HEK293 (cell line): Measurements from ENCODE around the gene PLA2G5.
A peak's percentile ranks its signal among the peaks of the same experiment; 100 is the strongest.

Source experiments
- CTCF ChIA-PET: fragments of 350-600 bp; formaldehyde crosslinking; extraction: SDS; loops from one replicate; lab custom pipeline; 2021; ENCODE audit warnings: antibody characterized with exemption; lab: Yijun Ruan, JAX
- POLR2A ChIA-PET: fragments of 300-600 bp; formaldehyde crosslinking; extraction: SDS; loops from one replicate; lab custom pipeline; 2020; ENCODE audit warnings: antibody characterized with exemption, inconsistent platforms; lab: Yijun Ruan, JAX
- H3K27ac ChIP-seq: fragments of 200-500 bp; sonication (Bioruptor generic); 2 replicates; pipeline ENCODE4 v1.5.1; 2014; ENCODE audit warnings: low read depth, low read length, control low read depth, inconsistent platforms; ENCODE audit errors: extremely low read depth
- H3K36me3 ChIP-seq, 2 experiments: fragments of 200-500 bp in 1 of 2; sonication (Bioruptor generic) in 1 of 2; 1 replicate in 1 of 2; 2 replicates in 1 of 2; pipeline ENCODE4 v1.5.1; 2014 to 2017; ENCODE audit warnings: inconsistent platforms in 2 of 2, low read length in 2 of 2; ENCODE audit not compliant: control insufficient read depth in 2 of 2, insufficient read depth in 1 of 2
- H3K4me1 ChIP-seq: fragments of 200-500 bp; sonication (Bioruptor generic); 2 replicates; pipeline ENCODE4 v1.5.1; 2014; ENCODE audit warnings: mild to moderate bottlenecking, low read length, inconsistent platforms; ENCODE audit not compliant: control insufficient read depth, insufficient read depth
- H3K4me3 ChIP-seq: 2 replicates; pipeline ENCODE4 v1.5.1; 2011; ENCODE audit warnings: low read depth, mild to moderate bottlenecking, control low read depth, low read length, moderate library complexity
- H3K9me3 ChIP-seq: fragments of 200-500 bp; sonication (Bioruptor generic); 2 replicates; pipeline ENCODE4 v1.5.1; 2014; ENCODE audit warnings: low read depth, low read length, inconsistent platforms; ENCODE audit not compliant: control insufficient read depth, insufficient read depth
- GLIS1 ChIP-seq: fragments of 450-650 bp; formaldehyde crosslinking; IDR thresholded peaks from 2 replicates; pipeline ENCODE4 v1.5.1; 2016; ENCODE audit warnings: missing biosample characterization, missing genetic modification characterization
- HIC1 ChIP-seq: fragments of 450-650 bp; formaldehyde crosslinking; IDR thresholded peaks from 2 replicates; pipeline ENCODE4 v1.5.1; 2016; ENCODE audit warnings: missing biosample characterization, missing genetic modification characterization
- HOXC10 ChIP-seq: sonication (generic); formaldehyde crosslinking; IDR thresholded peaks from 2 replicates; pipeline ENCODE4 v1.8.1; 2023; ENCODE audit warnings: mild to moderate bottlenecking, missing genetic modification reagents
- IKZF3 ChIP-seq: fragments of 450-650 bp; IDR thresholded peaks from 2 replicates; pipeline ENCODE4 v1.5.0; 2018; ENCODE audit warnings: missing biosample characterization, mild to moderate bottlenecking, missing genetic modification characterization, moderate library complexity
- PRDM1 ChIP-seq: fragments of 450-650 bp; formaldehyde crosslinking; IDR thresholded peaks from 2 replicates; pipeline ENCODE4; 2016; ENCODE audit warnings: missing biosample characterization, missing genetic modification characterization
- SETDB1 ChIP-seq: IDR thresholded peaks from one replicate; pipeline ENCODE4 v1.6.1; 2017; ENCODE audit warnings: mild to moderate bottlenecking, low read length, moderate library complexity, mixed read lengths; ENCODE audit not compliant: insufficient read length
- ZFHX2 ChIP-seq: fragments of 450-650 bp; formaldehyde crosslinking; conservative IDR thresholded peaks from 2 replicates; pipeline ENCODE4 v1.5.1; 2016; ENCODE audit warnings: missing biosample characterization, missing genetic modification characterization
- ZFP69B ChIP-seq: fragments of 450-650 bp; formaldehyde crosslinking; IDR thresholded peaks from 2 replicates; pipeline ENCODE4 v1.5.1; 2016; ENCODE audit warnings: missing biosample characterization, missing genetic modification characterization
- ZNF112 ChIP-seq: fragments of 450-650 bp; formaldehyde crosslinking; IDR thresholded peaks from 2 replicates; pipeline ENCODE4 v1.5.0; 2017; ENCODE audit warnings: missing biosample characterization, missing genetic modification characterization
- ZNF157 ChIP-seq: fragments of 450-650 bp; formaldehyde crosslinking; IDR thresholded peaks from 2 replicates; pipeline ENCODE4 v1.5.1; 2016; ENCODE audit warnings: missing biosample characterization, missing genetic modification characterization
- ZNF221 ChIP-seq: fragments of 450-650 bp; formaldehyde crosslinking; IDR thresholded peaks from 2 replicates; pipeline ENCODE4 v1.5.1; 2017; ENCODE audit warnings: missing biosample characterization, missing genetic modification characterization, borderline replicate concordance
- ZNF23 ChIP-seq: fragments of 450-650 bp; formaldehyde crosslinking; IDR thresholded peaks from 2 replicates; pipeline ENCODE4 v1.5.1; 2016; ENCODE audit warnings: missing biosample characterization, missing genetic modification characterization, borderline replicate concordance
- ZNF26 ChIP-seq: fragments of 450-650 bp; formaldehyde crosslinking; IDR thresholded peaks from 2 replicates; pipeline ENCODE4 v1.5.1; 2016; ENCODE audit warnings: missing biosample characterization, missing genetic modification characterization
- ZNF341 ChIP-seq: fragments of 450-650 bp; formaldehyde crosslinking; IDR thresholded peaks from 2 replicates; pipeline ENCODE4; 2016; ENCODE audit warnings: low read depth, missing biosample characterization, missing genetic modification characterization
- ZNF354C ChIP-seq: fragments of 450-650 bp; formaldehyde crosslinking; IDR thresholded peaks from 2 replicates; pipeline ENCODE4 v1.5.1; 2016; ENCODE audit warnings: missing biosample characterization, missing genetic modification characterization, low read depth, borderline replicate concordance
- ZNF394 ChIP-seq: fragments of 450-650 bp; formaldehyde crosslinking; IDR thresholded peaks from 2 replicates; pipeline ENCODE4 v1.5.1; 2016; ENCODE audit warnings: missing biosample characterization, missing genetic modification characterization, mild to moderate bottlenecking, moderate library complexity, borderline replicate concordance
- ZNF488 ChIP-seq: fragments of 450-650 bp; formaldehyde crosslinking; IDR thresholded peaks from 2 replicates; pipeline ENCODE4 v1.5.1; 2016; ENCODE audit warnings: missing biosample characterization, missing genetic modification characterization
- ZNF530 ChIP-seq: fragments of 450-650 bp; formaldehyde crosslinking; IDR thresholded peaks from 2 replicates; pipeline ENCODE4 v1.5.1; 2016; ENCODE audit warnings: low read depth, missing biosample characterization, missing genetic modification characterization
- ZNF549 ChIP-seq: fragments of 450-650 bp; IDR thresholded peaks from 2 replicates; pipeline ENCODE4 v1.5.1; 2018; ENCODE audit warnings: missing biosample characterization, missing genetic modification characterization, mild to moderate bottlenecking, inconsistent platforms, moderate library complexity
- ZNF585B ChIP-seq: fragments of 450-650 bp; formaldehyde crosslinking; IDR thresholded peaks from 2 replicates; pipeline ENCODE4 v1.5.1; 2016; ENCODE audit warnings: missing biosample characterization, missing genetic modification characterization
- ZNF623 ChIP-seq: fragments of 450-650 bp; formaldehyde crosslinking; IDR thresholded peaks from 2 replicates; pipeline ENCODE4 v1.5.1; 2016; ENCODE audit warnings: missing biosample characterization, missing genetic modification characterization
- ZNF664 ChIP-seq: fragments of 450-650 bp; formaldehyde crosslinking; IDR thresholded peaks from 2 replicates; pipeline ENCODE4 v1.5.1; 2016; ENCODE audit warnings: missing biosample characterization, missing genetic modification characterization
- ZNF707 ChIP-seq: fragments of 450-650 bp; formaldehyde crosslinking; IDR thresholded peaks from 2 replicates; pipeline ENCODE4 v1.5.1; 2016; ENCODE audit warnings: missing biosample characterization, missing genetic modification characterization
- ZNF785 ChIP-seq: fragments of 450-650 bp; formaldehyde crosslinking; IDR thresholded peaks from 2 replicates; pipeline ENCODE4 v1.5.1; 2016; ENCODE audit warnings: missing biosample characterization, missing genetic modification characterization
- ZNF792 ChIP-seq: fragments of 450-650 bp; formaldehyde crosslinking; IDR thresholded peaks from 2 replicates; pipeline ENCODE4 v1.5.1; 2016; ENCODE audit warnings: missing biosample characterization, missing genetic modification characterization
- ZSCAN30 ChIP-seq: fragments of 450-650 bp; IDR thresholded peaks from 2 replicates; pipeline ENCODE4 v1.5.1; 2018; ENCODE audit warnings: missing biosample characterization, mild to moderate bottlenecking, missing genetic modification characterization, moderate library complexity
- TF ChIP-seq, protein P1 (sequence below): IDR thresholded peaks from 2 replicates; pipeline ENCODE4 v1.6.1; 2011; ENCODE audit warnings: mild to moderate bottlenecking, low read depth, low read length, borderline replicate concordance
- TF ChIP-seq, protein P2 (sequence below): fragments of 450-650 bp; formaldehyde crosslinking; IDR thresholded peaks from 2 replicates; pipeline ENCODE4 v1.5.1; 2016; ENCODE audit warnings: missing biosample characterization, missing genetic modification characterization

PLA2G5 gene

GRCh38 chr1:20115479-20115878 lies 45.5 kb downstream of the PLA2G5 start:
- POLR2A ChIA-PET = no interaction called here
- TF ChIP-seq HIC1 (tag by site-specific recombination) (no peak), ZNF488 (tag by site-specific recombination) (no peak), SETDB1 (no peak), PRDM1 (tag by site-specific recombination) (no peak), ZNF792 (tag by site-specific recombination) (no peak), ZNF157 (tag by site-specific recombination) (no peak), ZNF623 (tag by site-specific recombination) (no peak), ZNF221 (no peak), ZNF23 (tag by site-specific recombination) (no peak), IKZF3 (no peak), ZNF341 (no peak), ZNF394 (no peak)
- CTCF ChIA-PET = interaction anchor here (0.6 kb wide), 1 partner anchor 24 kb away, joined by 4 read pairs; no protein-coding TSS in a partner anchor
- Histone ChIP-seq H3K4me1 (no peaks in the 10 kb centered on the region), H3K4me3 (no peak overlapping the region), H3K9me3 (no peaks in the 10 kb centered on the region), H3K36me3 (no peaks in the 10 kb centered on the region), H3K27ac (no peak overlapping the region)

- no peaks in the 10 kb centered on the region for H3K9me3 ChIP-seq
- H3K36me3 ChIP-seq = no peaks in the 10 kb centered on the region
- no peak overlapping the region for H3K4me3 ChIP-seq
- CTCF ChIA-PET = interaction anchor here (0.6 to 0.8 kb wide), 2 partner anchors 8 to 24 kb away, joined by 3 to 4 read pairs; no protein-coding TSS in a partner anchor
- TF ChIP-seq ZNF664 (tag by site-specific recombination) = peak; percentile 63; the same call in 1 of the 2 replicates
- no peak for TF ChIP-seq ZNF549 (tag by site-specific recombination)
- no peak for TF ChIP-seq ZNF26 (tag by site-specific recombination)
- TF ChIP-seq, protein P1, sequence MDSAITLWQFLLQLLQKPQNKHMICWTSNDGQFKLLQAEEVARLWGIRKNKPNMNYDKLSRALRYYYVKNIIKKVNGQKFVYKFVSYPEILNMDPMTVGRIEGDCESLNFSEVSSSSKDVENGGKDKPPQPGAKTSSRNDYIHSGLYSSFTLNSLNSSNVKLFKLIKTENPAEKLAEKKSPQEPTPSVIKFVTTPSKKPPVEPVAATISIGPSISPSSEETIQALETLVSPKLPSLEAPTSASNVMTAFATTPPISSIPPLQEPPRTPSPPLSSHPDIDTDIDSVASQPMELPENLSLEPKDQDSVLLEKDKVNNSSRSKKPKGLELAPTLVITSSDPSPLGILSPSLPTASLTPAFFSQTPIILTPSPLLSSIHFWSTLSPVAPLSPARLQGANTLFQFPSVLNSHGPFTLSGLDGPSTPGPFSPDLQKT = no peak
- TF ChIP-seq GLIS1 = no peak
- TF ChIP-seq ZNF354C (tag by site-specific recombination) = no peak
- TF ChIP-seq, all 188 proteins: peak for 1
- no peak overlapping the region for H3K27ac ChIP-seq
- POLR2A ChIA-PET = no interaction called here
- no peaks in the 10 kb centered on the region for H3K4me1 ChIP-seq
Observed at GRCh38 chr1:20115916-20116315, 45.9 kb downstream of the PLA2G5 start.

DNA sequence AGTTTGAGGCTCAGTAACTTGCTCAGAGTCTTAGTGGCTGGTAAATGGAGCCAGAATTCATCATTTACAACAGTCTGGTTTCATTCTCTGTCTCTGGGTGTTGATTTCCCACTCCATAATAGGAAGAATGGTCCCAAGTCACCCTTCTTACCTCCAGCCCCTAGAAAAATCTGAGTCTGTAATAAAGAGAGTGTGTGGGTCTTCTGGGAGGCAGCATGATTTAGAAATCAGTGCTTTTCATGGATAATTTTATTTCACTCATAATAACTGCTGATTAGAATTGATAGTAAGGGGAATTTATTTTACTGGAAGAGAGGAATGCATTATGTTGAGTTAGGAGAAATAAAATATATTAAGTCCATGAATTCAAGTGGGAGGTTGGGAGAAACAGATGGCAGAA lies 47.2 kb downstream of the PLA2G5 start:
- ChIA-PET POLR2A (no interaction called here), CTCF (no interaction called here)
- no peak overlapping the region for H3K27ac ChIP-seq
- no peaks in the 10 kb centered on the region for H3K4me1 ChIP-seq
- no peak overlapping the region for H3K4me3 ChIP-seq
- no peaks in the 10 kb centered on the region for H3K36me3 ChIP-seq
- no peaks in the 10 kb centered on the region for H3K9me3 ChIP-seq
- TF ChIP-seq ZNF707 (tag by site-specific recombination) = no peak
- no peak for TF ChIP-seq ZNF112 (tag by site-specific recombination)
- no peak for TF ChIP-seq ZNF785
- no peak for TF ChIP-seq ZNF549 (tag by site-specific recombination)
- no peak for TF ChIP-seq ZNF585B
- TF ChIP-seq ZFP69B = no peak
- TF ChIP-seq HOXC10 (CRISPR knock-in tag) = no peak
- no peak for TF ChIP-seq ZSCAN30
- TF ChIP-seq ZFHX2 (tag by site-specific recombination) = no peak
- TF ChIP-seq, protein P2, sequence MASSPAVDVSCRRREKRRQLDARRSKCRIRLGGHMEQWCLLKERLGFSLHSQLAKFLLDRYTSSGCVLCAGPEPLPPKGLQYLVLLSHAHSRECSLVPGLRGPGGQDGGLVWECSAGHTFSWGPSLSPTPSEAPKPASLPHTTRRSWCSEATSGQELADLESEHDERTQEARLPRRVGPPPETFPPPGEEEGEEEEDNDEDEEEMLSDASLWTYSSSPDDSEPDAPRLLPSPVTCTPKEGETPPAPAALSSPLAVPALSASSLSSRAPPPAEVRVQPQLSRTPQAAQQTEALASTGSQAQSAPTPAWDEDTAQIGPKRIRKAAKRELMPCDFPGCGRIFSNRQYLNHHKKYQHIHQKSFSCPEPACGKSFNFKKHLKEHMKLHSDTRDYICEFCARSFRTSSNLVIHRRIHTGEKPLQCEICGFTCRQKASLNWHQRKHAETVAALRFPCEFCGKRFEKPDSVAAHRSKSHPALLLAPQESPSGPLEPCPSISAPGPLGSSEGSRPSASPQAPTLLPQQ = no peak
- no peak for TF ChIP-seq ZNF530 (tag by site-specific recombination)
